Body of pancreas (tissue), 4 donors: ENCODE data around the gene ACADVL. TPM values are rescaled to one million over a fixed set of nuclear protein-coding genes. Genes with fewer than 3 reads are reported as not detected.
A peak's percentile ranks its signal among the peaks of the same experiment; 100 is the strongest.

Source experiments
- ATAC-seq: fragments of 150-250 bp; one replicate; pipeline ENCODE4 v1.9.1; 2016
- DNase-seq, 4 donors: peaks; one replicate each; pipeline ENCODE4 v3.0.0-alpha.2; 2019
- H3K27ac ChIP-seq, 4 donors: fragments of 200-600 bp; sonication (generic); 1 replicate in 3 of 4; 2 replicates in 1 of 4; pipeline versions ENCODE4 v1.5.1 to v1.6.1; 2016 to 2019; ENCODE audit warnings: mild to moderate bottlenecking in 1 of 4, mixed read lengths in 1 of 4, moderate library complexity in 1 of 4
- H3K27me3 ChIP-seq, 2 donors: fragments of 200-600 bp; sonication (generic); one replicate each; pipeline ENCODE4 v1.6.0; 2016; ENCODE audit warnings: mild to moderate bottlenecking in 1 of 2
- H3K36me3 ChIP-seq, 2 donors: fragments of 200-600 bp; sonication (generic); replicated peaks in 1 of 2; 2 replicates each; pipeline ENCODE4 v1.5.1; 2016; ENCODE audit warnings: low read depth in 2 of 2; ENCODE audit not compliant: insufficient read depth in 1 of 2
- H3K4me1 ChIP-seq: fragments of 200-600 bp; sonication (generic); one replicate; pipeline ENCODE4 v1.6.0; 2016
- H3K4me3 ChIP-seq, 2 donors: fragments of 200-600 bp; sonication (generic); 1 replicate in 1 of 2; 2 replicates in 1 of 2; pipeline ENCODE4 v1.5.1; 2016 to 2019
- H3K9me3 ChIP-seq, 3 donors: fragments of 200-600 bp; sonication (generic); 1 replicate in 2 of 3; 2 replicates in 1 of 3; pipeline ENCODE4 v1.5.1; 2016
- POLR2A ChIP-seq, 3 donors: fragments of 450-650 bp; IDR thresholded peaks; one replicate each; pipeline ENCODE4 v1.6.1; 2016; ENCODE audit warnings: antibody characterized with exemption in 3 of 3, mild to moderate bottlenecking in 2 of 3
- WGBS, 2 donors: methylation state at CpG; one replicate each; pipeline ENCODE4 v1.1.5; 2017; 5-methylcytosine and 5-hydroxymethylcytosine counted together
- intact Hi-C: fragments of 100-400 bp; cut with DNase I; formaldehyde crosslinking; loops from one replicate; pipeline ENCODE4 v1.15.1; 2023
- total RNA-seq, 2 donors: library from RNA; depleted of rRNA; stranded (reverse); fragments of >200 nt; gene quantifications; one replicate each; pipeline ENCODE4 v1.1.0, GENCODE V29; 2016
- TF ChIP-seq, protein P1 (sequence below), 7 experiments: fragments of 450-650 bp in 4 of 7; fragments of 200-600 bp in 3 of 7; sonication (generic) in 3 of 7; IDR thresholded peaks; one replicate each; pipeline ENCODE4 v1.5.1; 2016 to 2019; ENCODE audit warnings: antibody characterized with exemption in 7 of 7

ACADVL gene
- total RNA-seq, 2 donors from 2014 or later: 887 to 1,901 TPM

- Histone ChIP-seq H3K4me3 (peak within 1 kb of the TSS; percentile 98 to 99), H3K4me1 (peaks cover 38% of the 10 kb centered on the region), H3K27ac (peak within 1 kb of the TSS; percentile 87 to 100 (median 100)), H3K9me3 (no peaks in the 10 kb centered on the region), H3K36me3 (peaks cover 0 to 7% of the 10 kb centered on the region in 2 donors), H3K27me3 (no peaks in the 10 kb centered on the region)
- TF ChIP-seq, protein P1, sequence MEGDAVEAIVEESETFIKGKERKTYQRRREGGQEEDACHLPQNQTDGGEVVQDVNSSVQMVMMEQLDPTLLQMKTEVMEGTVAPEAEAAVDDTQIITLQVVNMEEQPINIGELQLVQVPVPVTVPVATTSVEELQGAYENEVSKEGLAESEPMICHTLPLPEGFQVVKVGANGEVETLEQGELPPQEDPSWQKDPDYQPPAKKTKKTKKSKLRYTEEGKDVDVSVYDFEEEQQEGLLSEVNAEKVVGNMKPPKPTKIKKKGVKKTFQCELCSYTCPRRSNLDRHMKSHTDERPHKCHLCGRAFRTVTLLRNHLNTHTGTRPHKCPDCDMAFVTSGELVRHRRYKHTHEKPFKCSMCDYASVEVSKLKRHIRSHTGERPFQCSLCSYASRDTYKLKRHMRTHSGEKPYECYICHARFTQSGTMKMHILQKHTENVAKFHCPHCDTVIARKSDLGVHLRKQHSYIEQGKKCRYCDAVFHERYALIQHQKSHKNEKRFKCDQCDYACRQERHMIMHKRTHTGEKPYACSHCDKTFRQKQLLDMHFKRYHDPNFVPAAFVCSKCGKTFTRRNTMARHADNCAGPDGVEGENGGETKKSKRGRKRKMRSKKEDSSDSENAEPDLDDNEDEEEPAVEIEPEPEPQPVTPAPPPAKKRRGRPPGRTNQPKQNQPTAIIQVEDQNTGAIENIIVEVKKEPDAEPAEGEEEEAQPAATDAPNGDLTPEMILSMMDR (IDR thresholded peaks at IDR 0.05): no peak
- TF ChIP-seq POLR2A (IDR thresholded peaks at IDR 0.05): peak; percentile 42 to 70 (median 60)
- WGBS, 2 donors: 0 to 1% methylated on average over 39 to 40 of the region's 41 CpGs
- DNase-seq (peak; percentile 97 to 99 (median 98)), ATAC-seq (peak; percentile 92)
- intact Hi-C loops: no loop called here
Measured at GRCh38 chr17:7251661-7252175, 32.0 kb downstream of the ACADVL start, which contains the start of gene CTDNEP1. Gene CTDNEP1, minus strand, starts transcription at chr17:7251734. Its CDS starts 438 bp downstream, at chr17:7251296.

DNA sequence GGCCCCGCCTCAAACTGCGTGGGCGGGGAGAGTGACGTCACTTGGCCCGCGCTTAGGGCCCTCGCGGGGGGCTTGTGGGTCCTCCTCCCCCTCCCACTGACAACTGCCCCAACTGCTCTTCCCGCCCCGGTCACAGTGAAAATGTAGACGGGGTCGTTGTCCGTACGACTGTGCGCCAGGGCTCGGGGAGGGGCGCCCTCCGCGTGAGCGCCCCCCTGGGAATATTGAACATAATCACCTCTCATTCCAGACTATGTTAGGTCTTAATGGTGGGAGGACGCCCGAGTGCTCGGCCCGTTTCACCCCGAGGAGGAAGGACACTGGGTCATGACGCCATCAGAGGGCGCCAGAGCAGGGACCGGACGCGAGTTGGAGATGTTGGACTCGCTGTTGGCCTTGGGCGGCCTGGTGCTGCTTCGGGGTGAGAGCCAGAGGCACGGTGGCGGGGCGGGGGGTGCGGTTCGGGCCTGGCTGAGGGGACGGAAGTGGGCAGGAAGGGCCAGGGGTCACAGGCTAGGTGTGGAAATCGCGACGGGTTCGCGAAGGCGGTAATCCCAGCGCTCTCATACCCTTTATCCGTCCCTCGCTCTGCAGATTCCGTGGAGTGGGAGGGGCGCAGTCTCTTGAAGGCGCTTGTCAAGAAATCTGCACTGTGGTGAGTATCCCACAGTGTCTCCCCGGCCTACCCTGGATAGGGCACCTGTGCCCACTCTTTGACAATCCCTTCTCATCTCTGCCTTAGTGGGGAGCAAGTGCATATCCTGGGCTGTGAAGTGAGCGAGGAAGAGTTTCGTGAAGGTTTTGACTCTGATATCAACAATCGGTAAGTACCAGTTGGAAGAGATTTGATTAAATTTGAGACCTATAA lies 32.7 kb downstream of the ACADVL start, which contains the start of gene ELP5:
ELP5 (plus strand) TSS at position 40 of the 868 bp plus-strand sequence; CDS start at position 376, 336 bp downstream.
- Histone ChIP-seq H3K27me3 (no peaks in the 10 kb centered on the region), H3K9me3 (no peaks in the 10 kb centered on the region), H3K4me1 (peaks cover 38% of the 10 kb centered on the region), H3K27ac (peak within 1 kb of the TSS; percentile 87 to 100 (median 100)), H3K4me3 (peak within 1 kb of the TSS; percentile 98 to 99), H3K36me3 (peaks cover 0 to 8% of the 10 kb centered on the region in 2 donors)
- WGBS, 2 donors: 1 to 6% methylated on average over 11 to 55 of the region's 55 CpGs
- peak; percentile 78 for ATAC-seq
- intact Hi-C loops: no loop called here
- peak; percentile 94 to 96 (median 96) for DNase-seq
- peak; percentile 37 to 80 (median 78) for TF ChIP-seq POLR2A (IDR thresholded peaks at IDR 0.05)
- TF ChIP-seq, protein P1 (IDR thresholded peaks at IDR 0.05): peak in 4 of 7 experiments; percentile 20 to 39 (median 32)

- peak overlapping the region in 1 of 2 donors; percentile 28 for H3K4me3 ChIP-seq
- no peaks in the 10 kb centered on the region for H3K9me3 ChIP-seq
- peak overlapping the region; percentile 87 to 100 (median 100) for H3K27ac ChIP-seq
- TF ChIP-seq, protein P1 (IDR thresholded peaks at IDR 0.05): no peak
- no peak for TF ChIP-seq POLR2A (IDR thresholded peaks at IDR 0.05)
- peaks cover 0 to 8% of the 10 kb centered on the region in 2 donors for H3K36me3 ChIP-seq
- ATAC-seq (no peak), DNase-seq (no peak)
- no peaks in the 10 kb centered on the region for H3K27me3 ChIP-seq
- 49 to 51% methylated on average over 5 of the region's 5 CpGs for WGBS, 2 donors
- intact Hi-C loops: no loop called here
- H3K4me1 ChIP-seq: peaks cover 38% of the 10 kb centered on the region
Measured at GRCh38 chr17:7253082-7253481, 33.3 kb downstream of the ACADVL start.

DNA sequence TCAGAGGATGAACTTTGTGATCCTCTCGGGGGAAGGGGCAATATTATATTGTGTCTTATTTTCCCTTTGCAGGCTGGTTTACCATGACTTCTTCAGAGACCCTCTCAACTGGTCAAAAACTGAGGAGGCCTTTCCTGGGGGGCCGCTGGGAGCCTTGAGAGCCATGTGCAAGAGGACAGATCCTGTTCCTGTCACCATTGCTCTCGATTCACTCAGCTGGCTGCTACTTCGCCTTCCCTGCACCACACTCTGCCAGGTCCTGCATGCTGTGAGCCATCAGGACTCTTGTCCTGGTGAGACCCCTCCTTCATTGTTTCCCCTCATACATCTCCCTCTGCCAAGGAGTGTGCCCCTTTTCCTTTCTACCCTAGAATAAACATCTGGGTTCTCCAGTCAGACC lies 34.8 kb downstream of the ACADVL start:
- H3K36me3 ChIP-seq: peaks cover 0 to 8% of the 10 kb centered on the region in 2 donors
- H3K27ac ChIP-seq: no peak overlapping the region
- 89 to 90% methylated on average over 4 of the region's 4 CpGs for WGBS, 2 donors
- intact Hi-C loops: no loop called here
- ATAC-seq: no peak
- no peak overlapping the region for H3K4me3 ChIP-seq
- no peak for TF ChIP-seq POLR2A (IDR thresholded peaks at IDR 0.05)
- TF ChIP-seq, protein P1 (IDR thresholded peaks at IDR 0.05): no peak
- peaks cover 39% of the 10 kb centered on the region for H3K4me1 ChIP-seq
- H3K27me3 ChIP-seq: no peaks in the 10 kb centered on the region
- no peaks in the 10 kb centered on the region for H3K9me3 ChIP-seq
- DNase-seq: no peak
